Neural cell (in vitro differentiated cells): ENCODE results near the gene SYT1. TPM values are rescaled to one million over a fixed set of nuclear protein-coding genes. Genes with fewer than 3 reads are reported as not detected.

Source experiments
- H2AFZ ChIP-seq: fragments of 200-600, 300-800 bp; sonication (generic), shearing (Covaris generic); 2 replicates; pipeline ENCODE4 v1.6.0; 2014; ENCODE audit warnings: low read depth, mild to moderate bottlenecking, antibody characterized with exemption, low read length, moderate library complexity
- H3F3A ChIP-seq: fragments of 200-600 bp; shearing (Covaris generic); 2 replicates; pipeline ENCODE4 v1.6.1; 2016; ENCODE audit warnings: mild to moderate bottlenecking, moderate library complexity, mixed read lengths, antibody characterized with exemption, low read length; ENCODE audit not compliant: insufficient read depth, poor library complexity, severe bottlenecking
- H3K27ac ChIP-seq: fragments of 200-600, 300-800 bp; sonication (generic), shearing (Covaris generic); 2 replicates; pipeline ENCODE4 v1.5.1; 2014; ENCODE audit warnings: mild to moderate bottlenecking, low read length, moderate library complexity
- H3K27me3 ChIP-seq: fragments of 300-800, 200-600 bp; sonication (generic), shearing (Covaris generic); 2 replicates; pipeline ENCODE4 v1.6.0; 2014; ENCODE audit warnings: mild to moderate bottlenecking, low read depth, low read length, moderate library complexity; ENCODE audit not compliant: insufficient read depth
- H3K36me3 ChIP-seq: fragments of 300-800, 200-600 bp; sonication (generic), shearing (Covaris generic); 2 replicates; pipeline ENCODE4 v1.5.1; 2014; ENCODE audit warnings: mild to moderate bottlenecking, antibody characterized with exemption, low read length, moderate library complexity; ENCODE audit not compliant: insufficient read depth
- H3K4me2 ChIP-seq: fragments of 300-800, 200-600 bp; sonication (generic), shearing (Covaris generic); 2 replicates; pipeline ENCODE4 v1.6.0; 2014; ENCODE audit warnings: mild to moderate bottlenecking, low read length
- H3K4me3 ChIP-seq: fragments of 300-800, 200-600 bp; sonication (generic), shearing (Covaris generic); 2 replicates; pipeline ENCODE4 v1.5.1; 2014; ENCODE audit warnings: mild to moderate bottlenecking, low read length, moderate library complexity
- H3K79me2 ChIP-seq: fragments of 200-600 bp; shearing (Covaris generic); replicated peaks from 2 replicates; pipeline ENCODE4 v1.6.0; 2014; ENCODE audit warnings: mild to moderate bottlenecking, low read length, moderate library complexity; ENCODE audit not compliant: insufficient read depth
- H3K9ac ChIP-seq: fragments of 300-800, 200-600 bp; sonication (generic), shearing (Covaris generic); 2 replicates; pipeline ENCODE4 v1.6.1; 2016; ENCODE audit warnings: mild to moderate bottlenecking, low read length, mixed read lengths
- H3K9me2 ChIP-seq: fragments of 200-600 bp; shearing (Covaris generic); 2 replicates; pipeline ENCODE4 v1.6.1; 2016; ENCODE audit warnings: mild to moderate bottlenecking, low read length, mixed read lengths; ENCODE audit not compliant: insufficient read depth
- H3K9me3 ChIP-seq: fragments of 200-600, 300-800 bp; sonication (generic), shearing (Covaris generic); 2 replicates; pipeline ENCODE4 v1.6.1; 2016; ENCODE audit warnings: mild to moderate bottlenecking, mixed run types, low read length, moderate library complexity, mixed read lengths
- H4K20me1 ChIP-seq: fragments of 200-600 bp; shearing (Covaris generic); 2 replicates; pipeline ENCODE4 v1.6.1; 2016; ENCODE audit warnings: mild to moderate bottlenecking, mixed run types; ENCODE audit not compliant: insufficient read depth
- EP300 ChIP-seq: fragments of 450-650 bp; conservative IDR thresholded peaks from 2 replicates; pipeline ENCODE4 v1.6.1; 2014; ENCODE audit warnings: antibody characterized with exemption, mild to moderate bottlenecking, moderate library complexity; ENCODE audit not compliant: poor library complexity, severe bottlenecking
- EZH2 ChIP-seq: fragments of 200-600, 300-800 bp; shearing (Covaris generic), sonication (generic); IDR thresholded peaks from 2 replicates; pipeline ENCODE4 v1.6.1; 2014; ENCODE audit warnings: antibody characterized with exemption, low read length, borderline replicate concordance, mild to moderate bottlenecking; ENCODE audit not compliant: insufficient read depth, poor library complexity, severe bottlenecking
- MXI1 ChIP-seq: fragments of 450-650 bp; conservative IDR thresholded peaks from 2 replicates; pipeline ENCODE4 v1.6.1; 2014; ENCODE audit warnings: antibody characterized with exemption, mild to moderate bottlenecking; ENCODE audit not compliant: poor library complexity, severe bottlenecking
- POLR2AphosphoS5 ChIP-seq: IDR thresholded peaks from 2 replicates; pipeline ENCODE4 v1.6.1; 2012
- RAD21 ChIP-seq: fragments of 450-650 bp; conservative IDR thresholded peaks from 2 replicates; pipeline ENCODE4 v1.6.1; 2014; ENCODE audit warnings: antibody characterized with exemption, mild to moderate bottlenecking, moderate library complexity
- SMC3 ChIP-seq: fragments of 450-650 bp; conservative IDR thresholded peaks from 2 replicates; pipeline ENCODE4 v1.6.1; 2014; ENCODE audit warnings: antibody characterized with exemption, mild to moderate bottlenecking, moderate library complexity; ENCODE audit not compliant: poor library complexity
- TAF1 ChIP-seq: IDR thresholded peaks from 2 replicates; pipeline ENCODE4 v1.6.1; 2012; ENCODE audit warnings: low read depth
- polyA plus RNA-seq: library from polyadenylated mRNA; depleted of rRNA; stranded (reverse); fragments of >200 nt; gene quantifications from 2 replicates; pipeline ENCODE4 v1.2.3, GENCODE V29; 2014
- TF ChIP-seq, protein P1 (sequence below): fragments of 450-650 bp; IDR thresholded peaks from 2 replicates; pipeline ENCODE4 v1.5.1; 2014; ENCODE audit warnings: antibody characterized with exemption, mild to moderate bottlenecking, moderate library complexity; ENCODE audit not compliant: poor library complexity, severe bottlenecking
- TF ChIP-seq, protein P2 (sequence below): IDR thresholded peaks from 2 replicates; pipeline ENCODE4 v1.6.1; 2012; ENCODE audit warnings: borderline replicate concordance

The SYT1 gene
- polyA plus RNA-seq, 1 donor from 2014 or later, result 103 TPM

DNA sequence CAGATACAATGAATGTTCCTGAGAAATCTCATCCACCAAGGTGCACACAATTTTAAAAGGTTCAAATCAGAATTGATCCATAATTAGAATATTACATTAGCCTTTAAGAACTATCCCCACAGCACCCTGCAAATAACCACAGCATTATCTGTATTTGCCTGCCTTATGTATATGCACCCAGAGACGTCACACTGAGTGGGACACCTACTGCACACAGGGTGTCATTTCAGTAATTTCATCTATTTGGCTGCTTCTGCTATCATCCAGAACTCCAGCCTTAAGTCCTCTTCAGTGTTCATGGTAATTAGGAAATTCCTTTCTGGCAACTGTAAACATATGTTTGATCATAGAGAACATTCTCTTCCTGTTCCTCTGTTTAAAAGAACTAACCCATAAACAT, 298.4 kb downstream of the SYT1 start:
- Histone ChIP-seq H4K20me1 (no peaks in the 10 kb centered on the region), H3K4me3 (no peak overlapping the region), H3F3A (no peaks in the 10 kb centered on the region), H3K27me3 (no peaks in the 10 kb centered on the region), H3K36me3 (no peaks in the 10 kb centered on the region), H3K9ac (no peak overlapping the region), H3K27ac (no peak overlapping the region), H3K4me2 (no peak overlapping the region), H3K79me2 (no peaks in the 10 kb centered on the region), H2AFZ (no peak overlapping the region), H3K9me3 (no peaks in the 10 kb centered on the region), H3K9me2 (no peaks in the 10 kb centered on the region)
- no peak for TF ChIP-seq TAF1
- no peak for TF ChIP-seq EZH2
- TF ChIP-seq EP300, result no peak
- no peak for TF ChIP-seq SMC3
- no peak for TF ChIP-seq RAD21
- TF ChIP-seq POLR2AphosphoS5, result no peak
- no peak for TF ChIP-seq MXI1
- TF ChIP-seq, protein P1, sequence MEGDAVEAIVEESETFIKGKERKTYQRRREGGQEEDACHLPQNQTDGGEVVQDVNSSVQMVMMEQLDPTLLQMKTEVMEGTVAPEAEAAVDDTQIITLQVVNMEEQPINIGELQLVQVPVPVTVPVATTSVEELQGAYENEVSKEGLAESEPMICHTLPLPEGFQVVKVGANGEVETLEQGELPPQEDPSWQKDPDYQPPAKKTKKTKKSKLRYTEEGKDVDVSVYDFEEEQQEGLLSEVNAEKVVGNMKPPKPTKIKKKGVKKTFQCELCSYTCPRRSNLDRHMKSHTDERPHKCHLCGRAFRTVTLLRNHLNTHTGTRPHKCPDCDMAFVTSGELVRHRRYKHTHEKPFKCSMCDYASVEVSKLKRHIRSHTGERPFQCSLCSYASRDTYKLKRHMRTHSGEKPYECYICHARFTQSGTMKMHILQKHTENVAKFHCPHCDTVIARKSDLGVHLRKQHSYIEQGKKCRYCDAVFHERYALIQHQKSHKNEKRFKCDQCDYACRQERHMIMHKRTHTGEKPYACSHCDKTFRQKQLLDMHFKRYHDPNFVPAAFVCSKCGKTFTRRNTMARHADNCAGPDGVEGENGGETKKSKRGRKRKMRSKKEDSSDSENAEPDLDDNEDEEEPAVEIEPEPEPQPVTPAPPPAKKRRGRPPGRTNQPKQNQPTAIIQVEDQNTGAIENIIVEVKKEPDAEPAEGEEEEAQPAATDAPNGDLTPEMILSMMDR, result no peak
- TF ChIP-seq, protein P2, sequence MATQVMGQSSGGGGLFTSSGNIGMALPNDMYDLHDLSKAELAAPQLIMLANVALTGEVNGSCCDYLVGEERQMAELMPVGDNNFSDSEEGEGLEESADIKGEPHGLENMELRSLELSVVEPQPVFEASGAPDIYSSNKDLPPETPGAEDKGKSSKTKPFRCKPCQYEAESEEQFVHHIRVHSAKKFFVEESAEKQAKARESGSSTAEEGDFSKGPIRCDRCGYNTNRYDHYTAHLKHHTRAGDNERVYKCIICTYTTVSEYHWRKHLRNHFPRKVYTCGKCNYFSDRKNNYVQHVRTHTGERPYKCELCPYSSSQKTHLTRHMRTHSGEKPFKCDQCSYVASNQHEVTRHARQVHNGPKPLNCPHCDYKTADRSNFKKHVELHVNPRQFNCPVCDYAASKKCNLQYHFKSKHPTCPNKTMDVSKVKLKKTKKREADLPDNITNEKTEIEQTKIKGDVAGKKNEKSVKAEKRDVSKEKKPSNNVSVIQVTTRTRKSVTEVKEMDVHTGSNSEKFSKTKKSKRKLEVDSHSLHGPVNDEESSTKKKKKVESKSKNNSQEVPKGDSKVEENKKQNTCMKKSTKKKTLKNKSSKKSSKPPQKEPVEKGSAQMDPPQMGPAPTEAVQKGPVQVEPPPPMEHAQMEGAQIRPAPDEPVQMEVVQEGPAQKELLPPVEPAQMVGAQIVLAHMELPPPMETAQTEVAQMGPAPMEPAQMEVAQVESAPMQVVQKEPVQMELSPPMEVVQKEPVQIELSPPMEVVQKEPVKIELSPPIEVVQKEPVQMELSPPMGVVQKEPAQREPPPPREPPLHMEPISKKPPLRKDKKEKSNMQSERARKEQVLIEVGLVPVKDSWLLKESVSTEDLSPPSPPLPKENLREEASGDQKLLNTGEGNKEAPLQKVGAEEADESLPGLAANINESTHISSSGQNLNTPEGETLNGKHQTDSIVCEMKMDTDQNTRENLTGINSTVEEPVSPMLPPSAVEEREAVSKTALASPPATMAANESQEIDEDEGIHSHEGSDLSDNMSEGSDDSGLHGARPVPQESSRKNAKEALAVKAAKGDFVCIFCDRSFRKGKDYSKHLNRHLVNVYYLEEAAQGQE, result no peak

DNA sequence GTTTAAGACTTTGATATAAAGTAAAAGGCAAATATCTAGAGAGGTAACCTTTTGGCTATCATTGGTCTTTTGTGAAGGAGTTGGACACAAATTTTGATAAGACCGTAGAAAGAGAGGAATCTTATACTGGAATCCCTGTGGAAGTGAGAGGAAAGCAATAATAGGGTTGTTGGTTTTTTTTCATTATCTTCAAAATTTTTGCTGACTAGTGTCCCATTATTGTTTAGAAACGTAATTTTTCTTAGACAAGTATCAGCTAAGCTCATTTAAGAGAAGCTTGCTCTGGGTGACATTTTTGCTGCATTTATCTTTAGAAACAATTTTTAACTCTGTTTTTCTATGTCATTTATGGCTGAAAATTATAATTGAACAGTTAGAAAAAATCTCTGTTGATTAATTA, 300.3 kb downstream of the SYT1 start:
- H3K27me3 ChIP-seq, result no peaks in the 10 kb centered on the region
- no peaks in the 10 kb centered on the region for H3K79me2 ChIP-seq
- no peak overlapping the region for H3K4me2 ChIP-seq
- no peaks in the 10 kb centered on the region for H4K20me1 ChIP-seq
- H3K9ac ChIP-seq, result no peak overlapping the region
- no peak overlapping the region for H3K4me3 ChIP-seq
- H2AFZ ChIP-seq, result no peak overlapping the region
- no peaks in the 10 kb centered on the region for H3K9me3 ChIP-seq
- no peaks in the 10 kb centered on the region for H3K36me3 ChIP-seq
- no peaks in the 10 kb centered on the region for H3F3A ChIP-seq
- H3K9me2 ChIP-seq, result no peaks in the 10 kb centered on the region
- TF ChIP-seq, protein P2, result no peak
- H3K27ac ChIP-seq, result no peak overlapping the region
